Activated T-cell treated with anti-CD3 and anti-CD28 coated beads for 24 hours (primary cell): Measurements from ENCODE around the gene GJB1.

Experiments used
- DNase-seq: peaks from one replicate; pipeline ENCODE4 v3.0.0-alpha.2; 2020; ENCODE audit warnings: low read depth

The GJB1 gene

GRCh38 chrX:71215338-71215912, 7.6 kb upstream of the GJB1 start:
- no peak for DNase-seq

DNA sequence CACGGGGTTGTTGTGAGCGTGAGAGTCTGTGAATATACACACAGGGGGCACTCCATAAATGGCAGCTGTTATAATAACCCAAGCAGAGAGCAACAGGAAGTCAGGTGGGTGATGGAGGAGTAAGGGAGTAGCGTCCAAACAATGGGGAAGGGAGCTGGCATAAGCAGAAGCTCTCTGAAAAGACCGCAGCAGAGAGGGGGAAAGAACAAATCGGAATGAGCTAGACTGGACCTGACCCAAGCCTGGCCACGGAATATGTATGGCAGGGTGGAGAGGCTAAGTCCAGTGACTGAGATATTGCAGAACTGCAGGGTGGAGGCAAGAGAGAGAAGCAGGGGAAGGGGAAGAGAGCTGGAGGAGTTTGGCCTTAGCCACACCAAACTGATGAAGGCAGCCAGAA, 6.5 kb upstream of the GJB1 start:
- DNase-seq: no peak

DNA sequence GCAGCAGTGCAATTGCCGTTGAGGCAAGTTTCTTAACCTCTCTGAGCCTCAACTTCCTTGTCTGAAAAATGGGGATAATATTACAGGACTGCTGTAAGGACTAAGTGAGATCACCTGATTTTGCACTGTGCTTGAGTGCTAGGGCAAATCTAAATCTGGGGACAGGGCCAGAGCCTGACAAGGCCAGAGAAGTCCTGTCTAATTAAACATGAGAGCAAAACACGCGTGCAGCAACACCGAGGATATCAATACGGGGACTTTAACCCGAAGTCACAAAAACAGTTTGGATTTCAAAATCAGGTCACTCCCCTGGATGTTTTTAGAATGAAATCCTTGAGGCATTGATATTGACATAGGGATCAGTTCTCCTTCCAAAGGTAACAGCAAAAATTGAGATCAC, 5.7 kb upstream of the GJB1 start:
- DNase-seq: no peak

DNA sequence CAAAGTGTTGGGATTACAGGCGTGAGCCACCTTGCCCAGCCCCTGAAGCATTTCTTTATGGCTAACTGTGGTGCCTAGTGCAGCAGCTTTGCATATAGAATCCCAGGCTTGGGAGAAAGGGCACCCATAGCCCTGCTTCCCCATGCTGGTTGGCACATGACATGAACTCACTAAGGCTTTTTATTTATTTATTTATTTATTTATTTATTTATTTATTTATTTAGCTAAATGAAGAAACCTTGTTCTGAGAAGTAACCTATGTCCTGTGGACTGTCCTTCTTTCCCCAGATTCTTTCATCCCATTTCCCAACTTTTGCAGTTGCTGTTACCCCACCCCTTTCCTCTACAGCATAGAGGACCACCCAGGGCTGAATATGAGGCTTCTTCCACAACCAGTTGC, 1.9 kb upstream of the GJB1 start:
- DNase-seq: no peak

DNA sequence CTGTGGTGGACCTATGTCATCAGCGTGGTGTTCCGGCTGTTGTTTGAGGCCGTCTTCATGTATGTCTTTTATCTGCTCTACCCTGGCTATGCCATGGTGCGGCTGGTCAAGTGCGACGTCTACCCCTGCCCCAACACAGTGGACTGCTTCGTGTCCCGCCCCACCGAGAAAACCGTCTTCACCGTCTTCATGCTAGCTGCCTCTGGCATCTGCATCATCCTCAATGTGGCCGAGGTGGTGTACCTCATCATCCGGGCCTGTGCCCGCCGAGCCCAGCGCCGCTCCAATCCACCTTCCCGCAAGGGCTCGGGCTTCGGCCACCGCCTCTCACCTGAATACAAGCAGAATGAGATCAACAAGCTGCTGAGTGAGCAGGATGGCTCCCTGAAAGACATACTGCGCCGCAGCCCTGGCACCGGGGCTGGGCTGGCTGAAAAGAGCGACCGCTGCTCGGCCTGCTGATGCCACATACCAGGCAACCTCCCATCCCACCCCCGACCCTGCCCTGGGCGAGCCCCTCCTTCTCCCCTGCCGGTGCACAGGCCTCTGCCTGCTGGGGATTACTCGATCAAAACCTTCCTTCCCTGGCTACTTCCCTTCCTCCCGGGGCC, 1.2 kb downstream of the GJB1 start:
- no peak for DNase-seq

DNA sequence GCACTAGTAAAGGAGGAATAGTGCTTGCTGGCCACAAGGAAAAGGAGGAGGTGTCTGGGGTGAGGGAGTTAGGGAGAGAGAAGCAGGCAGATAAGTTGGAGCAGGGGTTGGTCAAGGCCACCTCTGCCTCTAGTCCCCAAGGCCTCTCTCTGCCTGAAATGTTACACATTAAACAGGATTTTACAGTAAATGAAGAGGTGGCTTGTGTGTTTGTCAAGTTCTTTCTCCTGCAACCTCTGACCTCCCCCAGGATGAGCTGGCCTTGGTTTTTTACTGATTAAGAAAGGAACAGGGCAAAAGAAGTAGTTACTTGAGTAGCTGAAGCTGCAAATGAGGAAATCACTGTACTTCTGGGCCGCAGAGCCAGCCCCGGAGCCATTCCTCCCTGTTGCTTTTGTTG, 2.0 kb downstream of the GJB1 start:
- DNase-seq: no peak

- no peak for DNase-seq
Measured at GRCh38 chrX:71225676-71226075, 2.7 kb downstream of the GJB1 start.

- no peak for DNase-seq
Measured at GRCh38 chrX:71227370-71228062, 4.5 kb downstream of the GJB1 start.

GRCh38 chrX:71228063-71228642, 5.1 kb downstream of the GJB1 start:
- no peak for DNase-seq

DNA sequence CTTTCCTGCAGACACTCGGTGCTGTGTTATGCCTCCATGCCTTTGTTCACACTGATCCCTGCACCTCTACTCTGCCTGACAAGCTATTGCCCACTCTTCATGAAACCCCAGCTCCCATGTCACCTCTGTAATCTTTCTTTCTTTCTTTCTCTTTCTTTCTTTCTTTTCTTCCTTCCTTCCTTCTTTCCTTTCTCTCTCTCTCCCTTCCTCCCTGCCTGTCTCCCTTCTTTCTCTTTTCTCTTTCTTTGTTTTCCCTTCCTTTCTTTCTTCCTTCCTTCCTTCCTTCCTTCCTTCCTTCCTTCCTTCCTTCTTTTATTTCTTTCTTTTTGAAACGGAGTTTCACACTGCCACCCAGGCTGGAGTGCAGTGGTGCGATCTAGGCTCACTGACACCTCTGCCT, 12.5 kb downstream of the GJB1 start:
- DNase-seq: no peak

GRCh38 chrX:71236836-71237235, 13.8 kb downstream of the GJB1 start:
- no peak for DNase-seq

GRCh38 chrX:71239781-71240180, 16.8 kb downstream of the GJB1 start:
- DNase-seq: no peak

GRCh38 chrX:71241301-71241700, 18.3 kb downstream of the GJB1 start:
- no peak for DNase-seq

GRCh38 chrX:71244359-71245128, 21.5 kb downstream of the GJB1 start:
- DNase-seq: no peak

- DNase-seq: no peak
Measured at GRCh38 chrX:71245159-71245558, 22.1 kb downstream of the GJB1 start.

- no peak for DNase-seq
Measured at GRCh38 chrX:71250841-71251240, 27.8 kb downstream of the GJB1 start.

GRCh38 chrX:71251466-71251973, 28.5 kb downstream of the GJB1 start:
- DNase-seq: peak; percentile 6

DNA sequence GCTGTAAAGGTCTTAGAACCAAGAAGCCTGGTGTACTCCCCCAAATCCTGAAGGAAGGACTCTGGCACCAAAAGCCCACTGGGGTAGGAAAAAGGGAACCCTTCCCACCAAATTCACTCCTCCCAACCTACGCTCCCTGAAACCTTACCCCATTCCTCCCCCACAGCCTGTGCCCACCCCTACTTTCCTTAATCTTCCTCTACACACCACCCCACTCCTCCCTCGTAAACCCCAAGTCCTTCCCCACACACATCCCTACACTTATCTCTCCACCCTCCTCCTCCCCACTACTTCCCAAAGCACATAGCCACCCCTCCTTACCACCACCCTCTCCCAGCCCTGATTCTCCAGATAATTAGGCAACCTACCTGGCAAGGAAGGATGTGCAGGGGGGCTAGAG, 29.2 kb downstream of the GJB1 start:
- DNase-seq: no peak

GRCh38 chrX:71253253-71254091, 30.4 kb downstream of the GJB1 start:
- no peak for DNase-seq

DNA sequence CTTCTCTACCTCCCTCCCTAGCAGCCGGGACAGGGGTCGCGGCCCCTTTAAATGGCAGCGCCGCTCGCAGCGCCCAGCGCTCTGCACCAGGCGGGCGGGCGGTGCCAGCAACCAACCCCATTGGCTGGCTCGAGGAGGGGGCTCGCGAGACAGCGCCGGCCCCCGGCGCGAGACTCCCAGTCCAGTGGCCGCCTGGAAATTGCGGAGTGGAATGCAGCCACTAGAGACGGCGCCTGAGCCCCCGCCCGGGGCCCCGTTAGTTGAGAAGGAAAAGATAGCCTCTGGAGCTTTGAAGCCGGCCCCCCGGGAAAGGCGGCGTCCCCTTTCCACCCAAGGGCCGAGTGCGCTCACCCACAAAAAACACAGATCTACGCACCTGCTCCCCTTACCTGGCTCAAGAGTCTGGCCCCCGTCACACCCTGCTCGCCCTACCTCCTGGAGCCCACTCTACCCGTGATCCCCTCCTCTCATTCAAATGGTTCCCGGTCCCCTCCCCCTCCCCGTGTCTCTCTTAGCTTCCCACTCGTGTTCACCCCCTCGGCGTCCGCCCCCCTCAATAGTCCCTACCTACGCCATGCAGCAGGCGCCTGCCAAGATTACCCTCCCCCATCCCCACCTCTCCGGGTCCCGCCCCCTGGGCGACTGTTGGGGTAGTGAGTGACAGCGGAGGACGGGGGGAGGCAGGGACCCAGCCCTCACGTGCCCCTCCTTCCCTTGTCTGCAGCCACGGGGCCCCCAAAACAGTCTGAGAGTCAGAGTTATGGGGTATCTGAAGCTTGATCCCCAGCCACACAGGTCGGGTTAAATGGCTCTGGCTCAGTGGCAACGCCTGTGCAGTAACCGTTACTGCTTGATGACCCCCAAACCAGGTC, 31.3 kb downstream of the GJB1 start, which contains the start of gene ZMYM3:
Gene ZMYM3 (minus strand): TSS at position 49 of the 872 bp plus-strand sequence. CDS start 885 bp downstream, outside the sequence.
- DNase-seq: peak; percentile 67
